Testis (tissue), 2 donors: ENCODE results near the gene MSRB1.

ENCODE experiments used
- POLR2A ChIP-seq: fragments of 450-650 bp; IDR thresholded peaks from one replicate; pipeline ENCODE4 v1.6.1; 2017; ENCODE audit warnings: antibody characterized with exemption, mild to moderate bottlenecking, moderate library complexity
- TF ChIP-seq, protein P1 (sequence below), 3 experiments: fragments of 450-650 bp in 2 of 3; fragments of 200-600 bp in 1 of 3; sonication (generic) in 1 of 3; IDR thresholded peaks; one replicate each; pipeline ENCODE4 v1.5.1; 2016 to 2019; ENCODE audit warnings: antibody characterized with exemption in 3 of 3, mild to moderate bottlenecking in 2 of 3, moderate library complexity in 1 of 3

- TF ChIP-seq, protein P1, sequence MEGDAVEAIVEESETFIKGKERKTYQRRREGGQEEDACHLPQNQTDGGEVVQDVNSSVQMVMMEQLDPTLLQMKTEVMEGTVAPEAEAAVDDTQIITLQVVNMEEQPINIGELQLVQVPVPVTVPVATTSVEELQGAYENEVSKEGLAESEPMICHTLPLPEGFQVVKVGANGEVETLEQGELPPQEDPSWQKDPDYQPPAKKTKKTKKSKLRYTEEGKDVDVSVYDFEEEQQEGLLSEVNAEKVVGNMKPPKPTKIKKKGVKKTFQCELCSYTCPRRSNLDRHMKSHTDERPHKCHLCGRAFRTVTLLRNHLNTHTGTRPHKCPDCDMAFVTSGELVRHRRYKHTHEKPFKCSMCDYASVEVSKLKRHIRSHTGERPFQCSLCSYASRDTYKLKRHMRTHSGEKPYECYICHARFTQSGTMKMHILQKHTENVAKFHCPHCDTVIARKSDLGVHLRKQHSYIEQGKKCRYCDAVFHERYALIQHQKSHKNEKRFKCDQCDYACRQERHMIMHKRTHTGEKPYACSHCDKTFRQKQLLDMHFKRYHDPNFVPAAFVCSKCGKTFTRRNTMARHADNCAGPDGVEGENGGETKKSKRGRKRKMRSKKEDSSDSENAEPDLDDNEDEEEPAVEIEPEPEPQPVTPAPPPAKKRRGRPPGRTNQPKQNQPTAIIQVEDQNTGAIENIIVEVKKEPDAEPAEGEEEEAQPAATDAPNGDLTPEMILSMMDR (IDR thresholded peaks at IDR 0.05) = no peak
- no peak for TF ChIP-seq POLR2A
These were observed 40.3 kb downstream of the MSRB1 start for GRCh38 chr16:1902547-1903219.
